GM18507 (cell line): Measurements from ENCODE around the gene RPH3AL.
"Not testable (repeated sequence)": the region's sequence is repeated elsewhere in the genome, so short reads cannot be mapped to it uniquely, and the experiment has no call there.

Experiments
- DNase-seq: peaks from one replicate; pipeline ENCODE4 v3.0.0; 2011; ENCODE audit warnings: low read depth; ENCODE audit not compliant: insufficient read length; ENCODE audit errors: extremely low spot score
- FAIRE-seq: peaks from 2 replicates; lab custom pipeline; 2011; peaks lifted over from hg19 to GRCh38; lab: Jason Lieb, UNC

The RPH3AL gene

DNA sequence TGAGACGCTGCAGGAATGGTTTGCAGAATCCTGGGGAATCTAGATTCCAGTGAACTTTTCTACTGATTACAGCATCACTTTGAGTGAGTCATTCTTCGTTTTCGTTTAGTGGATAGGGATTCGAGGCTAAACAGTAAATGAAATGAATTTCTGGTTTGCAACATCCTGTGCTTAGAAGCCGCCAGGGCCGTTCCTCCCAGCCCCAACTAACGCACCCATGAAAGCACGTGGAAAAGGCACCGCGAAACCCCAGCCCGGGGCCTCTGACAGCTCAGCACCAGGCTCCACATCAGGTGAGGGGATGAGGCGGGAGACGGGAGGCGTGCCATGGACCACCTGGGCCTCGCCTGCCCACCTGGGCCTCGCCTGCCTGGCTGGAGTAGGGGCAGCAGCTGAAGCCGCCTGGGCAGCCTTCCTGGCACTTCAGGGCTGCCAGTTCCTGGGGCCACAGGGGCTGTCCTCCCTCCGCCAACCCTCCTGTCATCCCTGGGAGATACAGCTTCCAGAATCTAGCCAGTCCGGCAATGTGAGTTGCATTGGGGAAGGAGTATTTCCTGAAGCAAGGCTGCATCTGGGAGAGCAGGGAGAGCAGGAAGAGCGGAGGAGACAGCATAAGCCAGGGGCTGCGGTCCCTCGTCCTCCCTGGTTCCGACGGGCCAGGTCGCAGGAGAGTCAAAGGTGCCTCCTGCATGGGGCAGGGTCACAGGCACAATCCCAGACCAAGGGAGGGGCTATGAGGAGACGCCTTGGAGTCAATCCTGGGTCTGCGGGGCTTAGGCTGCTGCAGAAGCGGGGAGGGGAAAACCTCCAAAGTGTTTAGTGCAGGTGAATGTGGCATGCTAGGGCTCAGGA, 78.4 kb downstream of the RPH3AL start:
- FAIRE-seq (no peak), DNase-seq (no peak)

DNA sequence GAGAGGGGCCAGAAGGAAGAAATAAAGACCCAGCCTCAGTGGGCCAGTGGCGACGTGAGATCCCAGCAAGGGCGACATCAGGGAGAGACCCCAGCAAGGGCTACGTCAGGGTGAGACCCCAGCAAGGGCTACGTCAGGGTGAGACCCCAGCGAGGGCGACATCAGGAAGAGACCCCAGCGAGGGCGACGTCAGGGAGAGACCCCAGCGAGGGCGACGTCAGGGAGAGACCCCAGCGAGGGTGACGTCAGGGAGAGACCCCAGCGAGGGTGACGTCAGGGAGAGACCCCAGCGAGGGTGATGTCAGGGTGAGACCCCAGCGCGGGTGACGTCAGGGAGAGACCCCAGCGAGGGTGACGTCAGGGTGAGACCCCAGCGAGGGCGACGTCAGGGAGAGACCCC, 79.8 kb downstream of the RPH3AL start:
- DNase-seq, FAIRE-seq: not testable (repeated sequence)

DNA sequence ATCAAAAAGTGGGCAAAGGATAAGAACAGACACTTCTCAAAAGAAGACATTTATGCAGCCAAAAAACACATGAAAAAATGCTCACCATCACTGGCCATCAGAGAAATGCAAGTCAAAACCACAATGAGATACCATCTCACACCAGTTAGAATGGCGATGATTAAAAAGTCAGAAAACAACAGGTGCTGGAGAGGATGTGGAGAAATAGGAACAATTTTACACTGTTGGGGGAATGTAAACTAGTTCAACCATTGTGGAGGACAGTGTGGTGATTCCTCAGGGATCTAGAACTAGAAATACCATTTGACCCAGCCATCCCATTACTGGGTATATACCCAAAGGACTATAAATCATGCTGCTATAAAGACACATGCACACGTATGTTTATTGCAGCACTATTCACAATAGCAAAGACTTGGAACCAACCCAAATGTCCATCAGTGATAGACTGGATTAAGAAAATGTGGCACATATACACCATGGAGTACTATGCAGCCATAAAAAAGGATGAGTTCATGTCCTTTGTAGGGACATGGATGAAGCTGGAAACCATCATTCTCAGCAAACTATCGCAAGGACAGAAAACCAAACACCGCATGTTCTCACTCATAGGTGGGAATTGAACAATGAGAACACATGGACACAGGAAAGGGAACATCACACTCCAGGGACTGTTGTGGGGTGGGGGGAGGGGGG, 80.5 kb downstream of the RPH3AL start:
- not testable (repeated sequence) for FAIRE-seq, DNase-seq

DNA sequence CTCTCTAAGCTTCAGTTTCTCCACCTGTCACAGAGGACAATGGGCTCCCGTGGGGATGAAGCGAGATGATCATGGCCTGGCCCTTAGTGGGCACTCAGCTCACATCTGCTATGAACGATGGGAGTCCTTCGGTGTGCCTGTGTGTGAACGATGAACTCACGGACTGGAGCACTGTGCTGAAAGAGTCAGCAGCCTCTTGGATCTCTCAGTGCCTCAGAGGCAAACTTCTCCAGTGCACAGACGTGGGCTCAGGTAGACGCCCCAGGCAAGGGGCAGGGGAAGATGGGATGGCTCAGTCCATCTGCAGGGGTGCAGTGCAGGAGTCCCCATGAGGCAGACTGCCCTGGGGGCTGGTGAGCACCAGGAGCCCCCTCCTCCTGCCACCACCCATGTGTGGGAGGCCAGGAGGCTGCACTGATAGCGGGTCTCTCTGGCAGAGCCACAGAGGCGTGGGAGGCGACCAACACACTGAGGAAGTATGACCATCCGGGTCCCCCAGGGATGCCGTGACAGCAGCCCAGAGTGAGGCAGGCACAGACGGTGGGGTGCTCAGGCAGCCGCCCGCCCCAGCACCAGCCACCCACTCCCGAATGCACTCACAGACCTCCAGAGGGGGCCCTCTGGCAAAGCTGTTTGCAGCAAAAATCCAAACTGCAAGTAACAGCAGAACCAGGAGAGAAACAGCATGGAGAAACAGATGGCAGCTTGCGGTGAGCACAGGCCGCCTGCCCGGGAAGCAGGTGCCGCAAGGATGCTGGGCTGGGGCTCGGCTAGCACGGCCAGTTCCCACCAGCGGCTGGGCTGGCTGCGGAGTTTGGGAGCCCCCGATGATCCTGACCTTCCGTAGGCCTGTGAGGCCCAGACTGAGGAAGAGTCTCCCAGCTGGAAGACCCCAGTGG, 82.7 kb downstream of the RPH3AL start:
- FAIRE-seq (no peak), DNase-seq (no peak)

DNA sequence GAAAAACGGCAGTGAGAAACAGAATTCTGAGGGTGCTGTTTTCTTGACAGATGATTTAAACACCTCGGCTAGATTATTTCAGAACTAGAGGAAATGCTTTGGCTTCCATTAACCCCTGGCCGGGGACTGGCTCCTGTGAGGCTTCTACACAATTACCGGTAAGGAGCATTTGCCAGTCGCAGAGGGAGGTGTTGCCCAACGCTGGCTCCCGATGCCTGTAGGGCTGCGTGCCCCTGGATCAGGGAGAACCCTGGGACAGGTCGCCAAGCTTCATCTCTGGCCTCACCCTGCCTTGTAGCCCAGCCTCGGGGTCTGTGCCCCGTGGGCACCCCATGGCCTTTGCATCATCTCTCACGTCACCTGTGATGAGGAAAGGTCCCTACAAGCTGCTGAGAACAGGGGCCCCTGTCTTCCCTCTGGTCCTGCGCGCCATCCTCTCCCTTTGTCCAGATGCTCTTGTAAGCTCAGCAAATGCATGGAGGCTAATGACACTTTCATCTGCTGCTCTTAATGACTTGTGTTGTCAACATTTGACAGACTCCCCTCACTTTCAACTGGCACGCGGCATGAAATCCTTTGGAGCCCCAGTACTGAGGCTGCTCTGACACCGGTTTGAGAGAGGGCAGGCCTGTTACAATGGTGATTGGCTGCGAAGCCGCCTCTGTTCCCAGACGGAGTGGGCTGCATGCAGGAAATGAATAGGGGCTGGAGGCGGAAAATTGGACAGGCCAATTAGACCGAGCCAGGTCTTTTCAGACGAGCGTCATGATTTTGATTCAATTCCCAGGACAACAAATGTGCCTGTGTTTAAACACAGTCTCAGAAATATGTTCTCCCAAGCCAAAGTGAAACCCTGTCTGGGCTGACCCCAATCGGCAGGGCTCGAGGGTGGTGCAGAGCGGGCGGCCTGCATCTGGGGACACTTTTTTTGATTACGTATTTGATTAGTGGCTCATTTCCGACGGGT, 85.6 kb downstream of the RPH3AL start:
- FAIRE-seq (no peak), DNase-seq (no peak)

DNA sequence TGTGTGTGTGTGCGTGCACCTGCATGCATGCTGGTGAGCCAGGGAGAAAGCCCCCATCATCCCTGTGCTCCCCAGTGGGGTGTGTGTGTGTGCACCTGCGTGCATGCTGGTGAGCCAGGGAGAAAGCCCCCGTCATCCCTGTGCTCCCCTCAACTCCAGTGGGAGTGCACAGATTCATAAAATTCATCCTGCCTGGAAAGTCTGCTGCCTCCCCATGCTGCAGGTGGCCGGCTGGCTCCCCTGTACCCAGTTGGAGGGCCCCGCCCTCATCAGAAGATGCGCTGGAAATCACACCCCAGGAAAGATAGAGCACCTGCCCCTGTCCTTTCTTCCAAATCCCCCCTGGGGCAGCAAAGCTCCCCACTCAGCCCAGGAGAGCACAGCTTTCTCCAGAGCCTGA, 86.4 kb downstream of the RPH3AL start:
- no peak for FAIRE-seq

DNA sequence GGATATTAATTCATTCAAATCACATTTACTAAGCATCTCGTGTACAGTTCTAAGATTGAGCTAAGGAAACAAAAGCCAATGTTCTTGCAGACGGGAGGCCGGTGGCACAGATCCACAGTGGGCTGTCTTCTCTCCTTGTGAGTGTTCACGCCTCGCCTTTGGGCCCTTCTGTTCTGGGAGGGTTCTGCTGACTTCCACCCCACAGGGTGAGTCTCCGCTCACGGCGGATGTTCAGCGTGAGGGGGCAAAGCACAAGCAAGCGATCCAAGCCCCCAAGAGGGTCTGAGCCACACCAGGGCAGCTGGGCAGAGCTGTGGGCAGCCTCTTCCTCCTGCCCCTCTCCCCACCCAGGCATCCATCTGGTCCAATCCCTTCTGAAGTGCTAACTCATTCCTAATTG, 86.9 kb downstream of the RPH3AL start:
- no peak for DNase-seq
- no peak for FAIRE-seq

More for the DNA sequence above, 86.4 kb downstream of the RPH3AL start:
- DNase-seq: no peak

DNA sequence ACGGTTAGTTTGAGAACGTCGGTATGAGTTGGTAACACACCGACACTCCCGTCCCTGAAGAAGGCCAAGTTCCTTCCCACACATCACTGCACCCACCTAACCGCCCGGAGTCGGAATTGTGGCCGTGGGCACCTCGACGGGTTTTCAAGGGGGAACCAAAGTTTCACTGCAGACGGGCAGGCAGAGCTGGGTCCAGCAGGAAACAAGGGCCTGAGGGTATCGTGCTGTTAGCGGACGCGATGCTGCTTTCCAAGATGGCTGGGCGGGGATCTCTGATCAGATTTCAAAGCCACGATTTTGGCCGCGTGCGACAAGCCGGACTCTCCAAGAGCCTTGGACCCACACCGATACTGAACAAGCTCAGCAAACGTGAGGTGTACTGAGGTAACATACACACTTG, 88.8 kb downstream of the RPH3AL start:
- DNase-seq (no peak), FAIRE-seq (no peak)

DNA sequence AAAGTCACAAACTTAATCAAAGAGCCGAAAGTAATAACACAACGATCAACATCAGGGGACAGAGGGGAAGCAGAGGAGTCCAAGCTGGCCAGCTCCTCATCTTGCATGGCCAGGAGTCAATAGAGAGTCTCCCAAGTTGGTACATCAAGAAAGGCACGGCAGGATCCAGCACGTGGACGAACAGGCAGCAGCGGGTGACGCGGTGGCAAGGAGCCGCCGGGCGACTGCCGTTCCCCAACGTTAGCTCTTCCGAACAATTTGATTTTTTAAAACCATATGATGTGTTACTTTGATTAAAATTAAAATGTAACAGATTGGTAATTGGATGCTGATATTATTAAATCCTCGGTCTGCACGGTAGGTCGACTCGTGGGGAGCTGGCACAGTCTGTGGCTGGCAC, 89.3 kb downstream of the RPH3AL start:
- no peak for FAIRE-seq

DNA sequence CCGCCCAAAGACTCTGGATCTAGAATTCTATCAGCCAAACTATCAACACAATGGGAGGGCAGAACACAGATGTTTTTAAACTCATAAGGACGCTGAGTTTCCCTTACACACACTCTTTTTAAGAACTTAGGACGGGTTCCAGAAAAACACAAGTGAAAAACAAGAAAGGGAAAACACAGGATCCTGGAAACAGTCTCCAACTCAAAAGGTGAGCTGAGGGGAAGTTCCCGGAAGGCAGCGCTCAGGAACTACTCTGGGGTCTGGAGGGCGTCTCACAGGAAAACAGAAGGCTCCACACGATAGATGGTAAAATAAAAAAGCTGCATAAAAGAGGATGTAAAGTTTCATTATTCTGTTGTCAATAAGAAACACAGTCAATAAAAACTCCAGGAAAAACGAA, 91.0 kb downstream of the RPH3AL start:
- FAIRE-seq (no peak), DNase-seq (no peak)

More for the DNA sequence above, 89.3 kb downstream of the RPH3AL start:
- no peak for DNase-seq

DNA sequence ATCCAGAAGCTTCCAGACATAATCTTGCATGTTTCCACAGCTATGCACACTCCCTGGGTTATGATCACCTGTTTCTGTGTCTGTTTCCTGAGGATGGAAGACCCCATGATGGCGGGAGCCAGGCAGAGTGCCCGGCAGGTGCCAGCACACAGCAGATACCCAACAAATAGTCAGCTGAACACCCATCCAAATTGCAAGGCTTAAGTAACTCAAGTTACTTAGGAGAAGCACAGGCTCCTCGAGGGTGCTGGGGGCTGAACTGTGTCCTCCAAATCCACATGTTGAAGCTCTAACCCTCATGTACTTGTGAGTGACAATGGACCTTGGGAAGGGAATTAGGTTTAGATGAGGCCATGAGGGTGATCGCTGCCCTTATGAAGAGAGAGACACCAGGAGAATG, 91.7 kb downstream of the RPH3AL start:
- DNase-seq (no peak), FAIRE-seq (no peak)

DNA sequence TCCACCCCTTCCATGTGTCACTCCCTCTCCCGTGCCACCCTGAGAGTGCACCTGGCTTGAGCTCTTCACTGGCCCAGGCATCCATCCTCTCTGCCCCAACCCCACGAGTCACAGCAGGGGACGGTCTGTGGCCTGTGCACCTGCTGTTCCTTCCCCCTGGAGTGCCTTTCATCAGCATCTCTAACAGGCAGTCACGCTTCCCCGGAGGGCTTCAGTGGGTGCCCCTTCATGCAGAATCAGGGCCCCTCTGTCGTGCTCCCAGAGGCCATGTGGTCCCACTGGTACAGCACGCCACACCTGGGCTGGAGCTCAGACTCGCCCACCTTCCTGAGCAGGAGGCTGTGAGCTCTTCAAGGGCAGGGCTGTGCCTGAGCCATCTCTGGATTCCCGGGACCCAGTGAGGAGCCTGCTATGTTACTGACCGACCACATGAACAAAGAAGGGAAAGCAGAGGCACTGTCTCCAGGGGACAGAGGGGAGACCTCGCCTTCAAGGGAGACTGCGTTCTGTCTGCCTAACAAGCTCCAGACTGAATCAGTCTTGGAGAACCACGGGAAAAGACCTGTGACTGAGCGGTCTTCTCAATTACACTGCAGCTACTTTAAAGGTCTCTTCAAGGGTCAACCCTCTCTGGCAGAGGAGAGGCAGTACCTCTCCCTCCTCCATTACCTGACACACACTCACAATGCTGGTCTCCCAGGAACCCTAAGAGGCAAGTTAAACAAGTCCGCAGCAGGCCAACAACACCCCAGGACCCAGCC, 92.4 kb downstream of the RPH3AL start:
- DNase-seq (no peak), FAIRE-seq (no peak)

DNA sequence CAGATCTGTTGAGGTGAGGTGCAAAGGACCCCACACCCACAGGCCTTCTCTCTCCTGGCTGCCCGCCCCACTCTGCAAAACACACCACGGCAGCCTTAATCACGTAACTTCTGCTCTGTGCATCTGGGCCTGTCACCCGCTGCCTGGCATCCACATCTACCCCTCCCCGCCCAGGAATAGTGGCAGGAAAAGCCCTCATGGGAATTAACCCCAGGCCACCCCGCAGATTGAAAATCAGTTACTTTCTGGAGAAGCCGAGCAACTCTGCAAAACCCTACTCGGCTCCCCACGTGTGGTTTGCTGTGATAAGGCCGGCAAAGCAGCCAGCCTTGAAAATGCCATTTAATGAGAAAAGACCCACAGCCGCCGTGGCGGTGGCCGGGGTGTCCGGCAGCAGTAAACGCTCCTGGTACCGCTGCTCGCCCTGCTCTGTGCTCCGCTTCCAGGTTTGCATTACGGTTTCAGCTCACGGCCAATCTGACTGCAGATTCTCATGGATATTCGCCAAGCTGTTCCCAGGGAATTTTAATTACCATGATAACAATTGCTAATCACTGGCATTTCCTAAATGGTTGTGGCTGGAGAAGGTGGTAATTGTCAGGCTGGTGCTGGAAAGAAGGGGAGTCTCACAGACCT, 93.1 kb downstream of the RPH3AL start:
- DNase-seq (no peak), FAIRE-seq (no peak)

DNA sequence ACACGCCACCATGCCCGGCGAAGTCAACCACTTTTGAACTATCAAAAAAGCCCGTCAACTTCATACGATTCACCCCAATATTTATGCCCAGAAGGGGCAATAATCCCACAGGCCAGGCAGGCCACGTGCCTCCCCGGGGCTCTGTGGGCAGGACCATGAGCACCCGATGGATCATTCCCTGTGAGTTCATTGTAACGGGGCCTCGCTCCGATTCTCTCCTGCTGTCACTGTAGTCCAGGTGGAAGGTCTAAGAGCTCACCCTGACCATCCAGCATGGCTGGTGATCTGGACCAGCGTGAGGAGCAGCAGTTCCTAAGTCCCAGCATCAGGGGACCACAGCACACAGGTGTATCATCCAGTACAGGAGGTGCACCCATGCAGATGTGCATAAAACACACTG, 93.7 kb downstream of the RPH3AL start:
- DNase-seq: no peak
- no peak for FAIRE-seq

DNA sequence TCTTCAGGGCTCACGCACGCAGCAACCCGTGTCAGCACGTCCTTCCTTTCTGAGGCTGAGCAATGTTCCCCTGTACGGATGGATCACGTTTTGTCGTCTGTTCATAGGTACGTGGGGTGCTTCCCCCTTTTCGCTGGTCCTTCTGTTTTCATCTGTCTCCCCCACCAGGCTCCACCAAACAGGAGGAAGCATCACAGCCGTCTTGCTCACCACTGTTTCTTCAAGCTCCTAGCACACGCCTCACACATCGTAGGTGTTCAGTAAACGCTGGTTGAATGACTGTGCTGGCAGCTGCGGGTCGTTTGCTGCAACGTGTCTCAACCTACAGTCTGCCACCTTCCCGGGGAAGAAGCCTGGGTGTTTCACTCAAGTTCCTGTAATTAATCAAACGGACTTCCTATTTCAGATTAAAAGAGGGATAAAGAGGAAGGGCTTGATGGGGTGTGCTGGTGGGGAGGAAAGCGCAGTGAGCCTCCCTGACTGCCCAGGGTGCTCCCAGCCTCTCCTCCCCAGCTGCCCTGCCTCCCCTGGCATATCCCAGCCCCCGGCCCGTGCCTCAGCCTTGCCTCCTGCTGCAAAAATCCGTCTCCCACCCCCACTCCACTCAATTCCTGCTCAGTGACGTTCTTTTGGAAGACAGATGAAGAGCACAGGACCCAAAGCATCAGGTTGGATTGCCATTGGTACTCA, 94.4 kb downstream of the RPH3AL start:
- FAIRE-seq (no peak), DNase-seq (no peak)

DNA sequence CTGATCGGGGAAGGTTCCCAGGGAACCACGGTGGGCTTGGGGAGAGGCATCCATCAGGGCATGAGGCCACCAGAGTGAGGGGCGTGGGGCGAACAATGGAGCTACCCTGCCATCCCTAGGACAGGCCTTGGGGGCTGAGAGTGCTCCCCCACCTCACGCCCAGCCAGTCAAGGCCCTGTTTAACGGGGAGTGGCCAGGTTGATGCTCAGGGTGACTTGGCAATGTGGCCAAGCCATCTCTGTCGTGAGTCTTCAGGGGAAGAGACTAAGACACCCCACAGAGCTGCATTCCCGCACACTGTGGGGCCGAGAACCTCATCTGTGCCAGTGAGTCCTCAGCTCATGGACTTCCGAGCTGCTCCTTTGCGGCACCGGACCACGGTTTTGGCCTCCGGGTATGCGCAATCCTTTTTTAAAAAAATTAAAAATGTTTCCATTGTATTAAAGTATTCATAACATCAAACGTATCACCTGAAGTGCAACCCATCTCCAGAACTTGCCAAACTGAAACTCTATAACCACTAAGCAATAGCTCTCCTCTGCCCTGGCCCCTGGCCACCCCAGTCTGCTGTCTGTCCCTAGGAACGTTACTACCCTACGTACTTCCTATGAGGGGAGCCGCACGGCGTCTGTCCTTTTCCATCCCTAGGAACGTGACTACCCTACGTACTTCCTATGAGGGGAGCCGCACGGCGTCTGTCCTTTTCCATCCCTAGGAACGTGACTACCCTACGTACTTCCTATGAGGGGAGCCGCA, 99.3 kb downstream of the RPH3AL start:
- FAIRE-seq: no peak

DNA sequence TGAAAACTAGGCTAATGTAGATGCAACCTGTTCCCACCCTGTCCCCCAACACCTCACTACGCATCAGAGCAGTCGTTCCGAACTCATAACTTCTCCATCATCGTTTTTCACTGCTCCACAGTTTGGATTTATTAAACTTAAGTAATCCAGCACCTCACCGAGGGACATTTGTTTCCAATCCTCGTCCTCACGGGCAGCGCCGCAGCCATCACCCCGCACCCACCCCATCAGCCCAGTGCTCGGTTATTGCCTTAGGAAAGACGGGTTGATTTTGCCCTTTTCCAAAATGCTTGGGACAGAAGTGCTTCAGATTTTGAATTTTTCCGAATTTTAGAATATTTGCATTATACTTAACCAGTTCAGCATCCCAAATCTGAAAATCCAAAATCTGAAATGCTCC, 100.2 kb downstream of the RPH3AL start:
- no peak for FAIRE-seq
- DNase-seq: no peak

More for the DNA sequence above, 99.3 kb downstream of the RPH3AL start:
- DNase-seq: no peak
